CD14-positive monocyte (primary cell): ENCODE data around the gene CBX6. TPM values are rescaled to one million over a fixed set of nuclear protein-coding genes. Genes with fewer than 3 reads are reported as not detected.

Source experiments
- DNase-seq, 3 donors: peaks; one replicate each; pipeline ENCODE4 v3.0.0-alpha.2; 2011 to 2022
- H2AFZ ChIP-seq: 2 replicates; pipeline ENCODE4 v1.6.0; 2012; ENCODE audit warnings: mild to moderate bottlenecking, low read depth, low read length, inconsistent platforms; ENCODE audit not compliant: insufficient read depth, poor library complexity, severe bottlenecking
- H3K27ac ChIP-seq, 2 donors: 1 replicate in 1 of 2; 2 replicates in 1 of 2; pipeline ENCODE4 v1.5.1; 2012 to 2013; ENCODE audit warnings: low read length in 2 of 2, control low read depth in 1 of 2, inconsistent platforms in 1 of 2, low read depth in 1 of 2, mild to moderate bottlenecking in 1 of 2
- H3K27me3 ChIP-seq, 2 donors: one replicate each; pipeline versions ENCODE4 v1.6.0 to v1.6.1; 2011 to 2013; ENCODE audit warnings: low read length in 2 of 2; ENCODE audit not compliant: control insufficient read depth in 2 of 2, insufficient read depth in 2 of 2
- H3K36me3 ChIP-seq, 2 donors: replicated peaks in 1 of 2; 1 replicate in 1 of 2; 2 replicates in 1 of 2; pipeline versions ENCODE4 v1.5.1 to v1.6.1; 2012 to 2013; ENCODE audit warnings: low read length in 2 of 2, control low read depth in 1 of 2, inconsistent platforms in 1 of 2, mild to moderate bottlenecking in 1 of 2; ENCODE audit not compliant: insufficient read depth in 2 of 2, control insufficient read depth in 1 of 2
- H3K4me1 ChIP-seq, 2 donors: 1 replicate in 1 of 2; 2 replicates in 1 of 2; pipeline versions ENCODE4 v1.5.1 to v1.6.1; 2012 to 2013; ENCODE audit warnings: low read length in 2 of 2, control low read depth in 1 of 2, inconsistent platforms in 1 of 2, mild to moderate bottlenecking in 1 of 2, moderate library complexity in 1 of 2; ENCODE audit not compliant: insufficient read depth in 2 of 2, control insufficient read depth in 1 of 2
- H3K4me2 ChIP-seq: replicated peaks from 2 replicates; pipeline ENCODE3; 2012; ENCODE audit warnings: low read length, moderate library complexity, mild to moderate bottlenecking; ENCODE audit not compliant: poor library complexity, severe bottlenecking; ENCODE audit errors: extremely low read depth
- H3K4me3 ChIP-seq, 3 experiments: fragments of 200-600 bp in 1 of 3; sonication (generic) in 1 of 3; replicated peaks in 1 of 3; 1 replicate in 2 of 3; 2 replicates in 1 of 3; pipeline ENCODE4 v1.5.1; 2011 to 2013; ENCODE audit warnings: low read length in 3 of 3, mild to moderate bottlenecking in 3 of 3, control low read depth in 2 of 3, low read depth in 2 of 3, inconsistent platforms in 1 of 3, moderate library complexity in 1 of 3
- H3K79me2 ChIP-seq: 2 replicates; pipeline ENCODE4 v1.6.0; 2012; ENCODE audit warnings: mild to moderate bottlenecking, control low read depth, inconsistent platforms, low read length, moderate library complexity; ENCODE audit not compliant: insufficient read depth
- H3K9ac ChIP-seq: 2 replicates; pipeline ENCODE4 v1.6.0; 2017; ENCODE audit warnings: low read length, mild to moderate bottlenecking; ENCODE audit not compliant: insufficient read depth, poor library complexity, severe bottlenecking
- H3K9me3 ChIP-seq, 2 donors: replicated peaks in 1 of 2; 1 replicate in 1 of 2; 2 replicates in 1 of 2; pipeline versions ENCODE4 v1.5.1 to v1.6.1; 2012 to 2013; ENCODE audit warnings: low read length in 2 of 2, control low read depth in 1 of 2; ENCODE audit not compliant: control insufficient read depth in 1 of 2, insufficient read depth in 1 of 2
- H4K20me1 ChIP-seq: 2 replicates; pipeline ENCODE4 v1.6.0; 2012; ENCODE audit warnings: mild to moderate bottlenecking, low read length, control low read depth, moderate library complexity; ENCODE audit not compliant: insufficient read depth
- H3K27ac Mint-ChIP-seq, 7 donors: one replicate each; pipeline ENCODE4 v1.8.0; 2020; ENCODE audit warnings: mild to moderate bottlenecking in 7 of 7, mixed read lengths in 7 of 7, moderate library complexity in 6 of 7, inconsistent platforms in 2 of 7
- H3K27me3 Mint-ChIP-seq, 3 donors: one replicate each; pipeline ENCODE4 v1.8.0; 2021 to 2022; ENCODE audit warnings: low read depth in 3 of 3, mild to moderate bottlenecking in 3 of 3, mixed read lengths in 3 of 3, moderate library complexity in 3 of 3, inconsistent platforms in 1 of 3
- H3K36me3 Mint-ChIP-seq, 2 donors: one replicate each; pipeline ENCODE4 v1.8.0; 2020; ENCODE audit warnings: mixed read lengths in 2 of 2, inconsistent platforms in 1 of 2, mild to moderate bottlenecking in 1 of 2
- H3K4me1 Mint-ChIP-seq: one replicate; pipeline ENCODE4 v1.8.0; 2020; ENCODE audit warnings: mild to moderate bottlenecking, mixed read lengths
- H3K4me3 Mint-ChIP-seq, 2 donors: one replicate each; pipeline ENCODE4 v1.8.0; 2020; ENCODE audit warnings: mild to moderate bottlenecking in 2 of 2, mixed read lengths in 2 of 2, moderate library complexity in 1 of 2
- H3K9me3 Mint-ChIP-seq, 7 donors: one replicate each; pipeline ENCODE4 v1.8.0; 2020 to 2022; ENCODE audit warnings: mixed read lengths in 7 of 7, mild to moderate bottlenecking in 6 of 7, moderate library complexity in 6 of 7, inconsistent platforms in 2 of 7
- WGBS: methylation state at CpG from one replicate; pipeline ENCODE4 v1.1.5; 2013; ENCODE audit warnings: missing lambda C conversion rate; ENCODE audit not compliant: insufficient coverage; 5-methylcytosine and 5-hydroxymethylcytosine counted together
- intact Hi-C, 2 donors: fragments of 100-400 bp; cut with micrococcal nuclease; formaldehyde crosslinking; loops; one replicate each; pipeline versions ENCODE4 v1.15.0 to v1.15.1; 2023
- polyA plus RNA-seq, 3 donors: library from polyadenylated mRNA; depleted of rRNA in 1 of 3; unstranded in 2 of 3; stranded (reverse) in 1 of 3; fragments of 300-500 nt in 2 of 3; fragments of >200 nt in 1 of 3; fragmentation: Illumina TruSeq in 2 of 3; gene quantifications; 1 replicate in 2 of 3; 2 replicates in 1 of 3; pipeline ENCODE4 v1.2.3, GENCODE V29; 2012 to 2021
- TF ChIP-seq, protein P1 (sequence below): fragments of 200-600 bp; IDR thresholded peaks from one replicate; pipeline ENCODE4 v1.8.0; 2022; ENCODE audit warnings: antibody characterized with exemption, mild to moderate bottlenecking

Gene CBX6
- polyA plus RNA-seq, 3 donors, result 2.1 to 26.7 (median 5.0) TPM

GRCh38 chr22:38871360-38872171, 450 bp downstream of the CBX6 start:
- H3K4me3 ChIP-seq, result peak overlapping the region; percentile 57 to 95 (median 63)
- WGBS, result under 1% methylated on average over 53 of the region's 77 CpGs
- intact Hi-C loops, result loop anchor here (2.0 to 10.0 kb wide), 8 partner anchors 81 to 453 kb away; partner anchors contain the start of genes CBX7 (in 1 of the 2), RPL3 (in 1 of the 2) and SUN2 (in 1 of the 2)
- no peaks in the 10 kb centered on the region for H3K9me3 ChIP-seq
- peak overlapping the region; percentile 63 to 65 for H3K27ac ChIP-seq
- peaks cover 38% of the 10 kb centered on the region for H4K20me1 ChIP-seq
- Mint-ChIP-seq H3K4me3 (peak overlapping the region; percentile 94), H3K27me3 (peaks cover 9 to 25% (median 21%) of the 10 kb centered on the region in 3 donors), H3K36me3 (peaks cover 25 to 29% of the 10 kb centered on the region in 2 donors), H3K9me3 (no peaks in the 10 kb centered on the region), H3K4me1 (peaks cover 32% of the 10 kb centered on the region), H3K27ac (peak overlapping the region; percentile 53 to 91 (median 87))
- peak in 1 of 3 donors; percentile 22 for DNase-seq
- H3K9ac ChIP-seq, result peak overlapping the region; percentile 71
- peaks cover 18 to 21% of the 10 kb centered on the region in 2 donors for H3K36me3 ChIP-seq
- H3K79me2 ChIP-seq, result peaks cover 23% of the 10 kb centered on the region
- TF ChIP-seq, protein P1, sequence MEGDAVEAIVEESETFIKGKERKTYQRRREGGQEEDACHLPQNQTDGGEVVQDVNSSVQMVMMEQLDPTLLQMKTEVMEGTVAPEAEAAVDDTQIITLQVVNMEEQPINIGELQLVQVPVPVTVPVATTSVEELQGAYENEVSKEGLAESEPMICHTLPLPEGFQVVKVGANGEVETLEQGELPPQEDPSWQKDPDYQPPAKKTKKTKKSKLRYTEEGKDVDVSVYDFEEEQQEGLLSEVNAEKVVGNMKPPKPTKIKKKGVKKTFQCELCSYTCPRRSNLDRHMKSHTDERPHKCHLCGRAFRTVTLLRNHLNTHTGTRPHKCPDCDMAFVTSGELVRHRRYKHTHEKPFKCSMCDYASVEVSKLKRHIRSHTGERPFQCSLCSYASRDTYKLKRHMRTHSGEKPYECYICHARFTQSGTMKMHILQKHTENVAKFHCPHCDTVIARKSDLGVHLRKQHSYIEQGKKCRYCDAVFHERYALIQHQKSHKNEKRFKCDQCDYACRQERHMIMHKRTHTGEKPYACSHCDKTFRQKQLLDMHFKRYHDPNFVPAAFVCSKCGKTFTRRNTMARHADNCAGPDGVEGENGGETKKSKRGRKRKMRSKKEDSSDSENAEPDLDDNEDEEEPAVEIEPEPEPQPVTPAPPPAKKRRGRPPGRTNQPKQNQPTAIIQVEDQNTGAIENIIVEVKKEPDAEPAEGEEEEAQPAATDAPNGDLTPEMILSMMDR, result no peak
- peaks cover 29 to 43% of the 10 kb centered on the region in 2 donors for H3K4me1 ChIP-seq
- H2AFZ ChIP-seq, result peak overlapping the region; percentile 63
- H3K4me2 ChIP-seq, result peak overlapping the region; percentile 98
- H3K27me3 ChIP-seq, result peaks cover 0 to 16% of the 10 kb centered on the region in 2 donors

- peak overlapping the region; percentile 63 for H2AFZ ChIP-seq
- Mint-ChIP-seq H3K27me3 (peaks cover 9 to 25% (median 21%) of the 10 kb centered on the region in 3 donors), H3K9me3 (no peaks in the 10 kb centered on the region), H3K4me1 (peaks cover 32% of the 10 kb centered on the region), H3K27ac (peak overlapping the region; percentile 82 to 91 (median 87)), H3K4me3 (peak overlapping the region; percentile 94), H3K36me3 (peaks cover 25 to 35% of the 10 kb centered on the region in 2 donors)
- intact Hi-C loops, result loop anchor here (5.0 to 10.0 kb wide), 6 partner anchors 81 to 454 kb away; partner anchors contain the start of gene SUN2 (in 1 of the 2)
- peaks cover 29 to 43% of the 10 kb centered on the region in 2 donors for H3K4me1 ChIP-seq
- peak overlapping the region; percentile 63 to 65 for H3K27ac ChIP-seq
- TF ChIP-seq, protein P1, result no peak
- WGBS, result 20% methylated on average over 1 of the region's 2 CpGs
- peaks cover 0 to 16% of the 10 kb centered on the region in 2 donors for H3K27me3 ChIP-seq
- H3K4me2 ChIP-seq, result peak overlapping the region; percentile 98
- peaks cover 23% of the 10 kb centered on the region for H3K79me2 ChIP-seq
- peak overlapping the region; percentile 71 for H3K9ac ChIP-seq
- peak overlapping the region; percentile 57 to 95 (median 63) for H3K4me3 ChIP-seq
- H3K36me3 ChIP-seq, result peaks cover 24% of the 10 kb centered on the region in 2 donors
- no peak for DNase-seq
- H3K9me3 ChIP-seq, result no peaks in the 10 kb centered on the region
- H4K20me1 ChIP-seq, result peaks cover 43% of the 10 kb centered on the region
These were observed 1.1 kb downstream of the CBX6 start for GRCh38 chr22:38870791-38871359.
